ENCODE measurements around the gene MEIS1.
A peak's percentile ranks its signal among the peaks of the same experiment; 100 is the strongest.

The MEIS1 gene

GRCh38 chr2:66488946-66489345 is 54.0 kb downstream of the MEIS1 start:
- H3K36me3 ChIP-seq (ENCODE audit: control insufficient read depth in 1 of 2, insufficient read depth in 2 of 2, low read length in 2 of 2) = peaks cover 5 to 7% of the 10 kb centered on the region in 2 experiments
- H2BK12ac ChIP-seq (ENCODE audit: low read length) = no peak overlapping the region
- H3K9me3 ChIP-seq (ENCODE audit: insufficient read depth, low read depth, low read length) = no peaks in the 10 kb centered on the region
- H3K4ac ChIP-seq (ENCODE audit: low read depth, low read length) = no peak overlapping the region
- WGBS (ENCODE audit: extremely low coverage, insufficient coverage, insufficient read length) = no CpG with 5 or more reads among the region's 1 CpG
- H4K12ac ChIP-seq (ENCODE audit: low read depth, low read length) = no peak overlapping the region
- no peak overlapping the region for H3K23ac ChIP-seq (ENCODE audit: low read length)
- no peak overlapping the region for H3K4me3 ChIP-seq (ENCODE audit: low read depth, low read length)
- H2BK120ac ChIP-seq (ENCODE audit: insufficient read depth, low read length, poor library complexity) = no peak overlapping the region
- H3K27me3 ChIP-seq (ENCODE audit: insufficient read depth, low read length) = no peaks in the 10 kb centered on the region
- H2AK5ac ChIP-seq (ENCODE audit: low read length) = no peak overlapping the region
- H3K4me2 ChIP-seq (ENCODE audit: low read length) = no peak overlapping the region
- no peak overlapping the region for H3K18ac ChIP-seq (ENCODE audit: low read length)
- H4K8ac ChIP-seq (ENCODE audit: low read depth, low read length) = no peak overlapping the region
- no peak overlapping the region for H3K14ac ChIP-seq (ENCODE audit: low read length)
- H3K4me1 ChIP-seq (ENCODE audit: control insufficient read depth in 1 of 2, insufficient read depth in 2 of 2, low read length in 2 of 2) = peaks cover 0 to 3% of the 10 kb centered on the region in 2 experiments
- no peak overlapping the region for H3K9ac ChIP-seq (ENCODE audit: low read length)
- no peak overlapping the region for H4K91ac ChIP-seq (ENCODE audit: low read depth, low read length)
- H2AFZ ChIP-seq (ENCODE audit: insufficient read depth, low read length, poor library complexity) = no peak overlapping the region
- no peak overlapping the region for H2BK5ac ChIP-seq (ENCODE audit: low read depth, low read length, poor library complexity)
- DNase-seq = no peak
- no peak overlapping the region for H3K27ac ChIP-seq (ENCODE audit: low read depth, low read length)
- H3K79me2 ChIP-seq (ENCODE audit: control insufficient read depth, insufficient read depth, low read length, poor library complexity) = no peaks in the 10 kb centered on the region
- no peaks in the 10 kb centered on the region for H3K79me1 ChIP-seq (ENCODE audit: low read length)

GRCh38 chr2:66489436-66489835 is 54.5 kb downstream of the MEIS1 start:
- Histone ChIP-seq H3K79me1 (ENCODE audit: low read length) (no peaks in the 10 kb centered on the region), H3K18ac (ENCODE audit: low read length) (no peak overlapping the region), H3K14ac (ENCODE audit: low read length) (no peak overlapping the region), H3K4me2 (ENCODE audit: low read length) (no peak overlapping the region), H3K23ac (ENCODE audit: low read length) (no peak overlapping the region), H3K9me3 (ENCODE audit: insufficient read depth, low read depth, low read length) (no peaks in the 10 kb centered on the region), H4K12ac (ENCODE audit: low read depth, low read length) (no peak overlapping the region), H4K8ac (ENCODE audit: low read depth, low read length) (no peak overlapping the region), H3K9ac (ENCODE audit: low read length) (no peak overlapping the region), H2BK120ac (ENCODE audit: insufficient read depth, low read length, poor library complexity) (no peak overlapping the region), H3K4ac (ENCODE audit: low read depth, low read length) (no peak overlapping the region), H3K27ac (ENCODE audit: low read depth, low read length) (no peak overlapping the region), H4K91ac (ENCODE audit: low read depth, low read length) (no peak overlapping the region), H2AK5ac (ENCODE audit: low read length) (no peak overlapping the region), H3K27me3 (ENCODE audit: insufficient read depth, low read length) (no peaks in the 10 kb centered on the region), H2BK5ac (ENCODE audit: low read depth, low read length, poor library complexity) (no peak overlapping the region), H3K36me3 (ENCODE audit: control insufficient read depth in 1 of 2, insufficient read depth in 2 of 2, low read length in 2 of 2) (peaks cover 5 to 7% of the 10 kb centered on the region in 2 experiments), H2BK12ac (ENCODE audit: low read length) (no peak overlapping the region), H3K4me3 (ENCODE audit: low read depth, low read length) (no peak overlapping the region), H3K79me2 (ENCODE audit: control insufficient read depth, insufficient read depth, low read length, poor library complexity) (no peaks in the 10 kb centered on the region), H3K4me1 (ENCODE audit: control insufficient read depth in 1 of 2, insufficient read depth in 2 of 2, low read length in 2 of 2) (peaks cover 0 to 3% of the 10 kb centered on the region in 2 experiments), H2AFZ (ENCODE audit: insufficient read depth, low read length, poor library complexity) (no peak overlapping the region)
- no peak for DNase-seq
- no CpG with 5 or more reads among the region's 1 CpG for WGBS (ENCODE audit: extremely low coverage, insufficient coverage, insufficient read length)

GRCh38 chr2:66490588-66491001 is 55.7 kb downstream of the MEIS1 start:
- Histone ChIP-seq H3K79me1 (ENCODE audit: low read length) (peaks cover 2% of the 10 kb centered on the region), H3K23ac (ENCODE audit: low read length) (no peak overlapping the region), H2BK120ac (ENCODE audit: insufficient read depth, low read length, poor library complexity) (no peak overlapping the region), H3K27ac (ENCODE audit: low read depth, low read length) (no peak overlapping the region), H3K79me2 (ENCODE audit: control insufficient read depth, insufficient read depth, low read length, poor library complexity) (no peaks in the 10 kb centered on the region), H4K8ac (ENCODE audit: low read depth, low read length) (no peak overlapping the region), H2BK12ac (ENCODE audit: low read length) (no peak overlapping the region), H3K9me3 (ENCODE audit: insufficient read depth, low read depth, low read length) (no peaks in the 10 kb centered on the region), H2AFZ (ENCODE audit: insufficient read depth, low read length, poor library complexity) (no peak overlapping the region), H4K91ac (ENCODE audit: low read depth, low read length) (no peak overlapping the region), H3K4me2 (ENCODE audit: low read length) (no peak overlapping the region), H3K4ac (ENCODE audit: low read depth, low read length) (no peak overlapping the region), H3K27me3 (ENCODE audit: insufficient read depth, low read length) (no peaks in the 10 kb centered on the region), H4K12ac (ENCODE audit: low read depth, low read length) (no peak overlapping the region), H3K4me1 (ENCODE audit: control insufficient read depth in 1 of 2, insufficient read depth in 2 of 2, low read length in 2 of 2) (peaks cover 2 to 6% of the 10 kb centered on the region in 2 experiments), H3K9ac (ENCODE audit: low read length) (no peak overlapping the region), H3K36me3 (ENCODE audit: control insufficient read depth in 1 of 2, insufficient read depth in 2 of 2, low read length in 2 of 2) (peaks cover 4 to 5% of the 10 kb centered on the region in 2 experiments), H3K14ac (ENCODE audit: low read length) (no peak overlapping the region), H2AK5ac (ENCODE audit: low read length) (no peak overlapping the region), H3K4me3 (ENCODE audit: low read depth, low read length) (no peak overlapping the region), H2BK5ac (ENCODE audit: low read depth, low read length, poor library complexity) (no peak overlapping the region), H3K18ac (ENCODE audit: low read length) (no peak overlapping the region)
- DNase-seq = no peak
- no CpG with 5 or more reads among the region's 3 CpGs for WGBS (ENCODE audit: extremely low coverage, insufficient coverage, insufficient read length)

GRCh38 chr2:66494708-66495107 is 59.8 kb downstream of the MEIS1 start:
- peaks cover 20 to 26% of the 10 kb centered on the region in 2 experiments for H3K4me1 ChIP-seq (ENCODE audit: control insufficient read depth in 1 of 2, insufficient read depth in 2 of 2, low read length in 2 of 2)
- DNase-seq = peak in 1 of 2 donors; percentile 12
- WGBS (ENCODE audit: extremely low coverage, insufficient coverage, insufficient read length) = no CpG with 5 or more reads among the region's 6 CpGs
- H3K18ac ChIP-seq (ENCODE audit: low read length) = no peak overlapping the region
- H2BK120ac ChIP-seq (ENCODE audit: insufficient read depth, low read length, poor library complexity) = no peak overlapping the region
- H3K4me2 ChIP-seq (ENCODE audit: low read length) = no peak overlapping the region
- H3K27me3 ChIP-seq (ENCODE audit: insufficient read depth, low read length) = no peaks in the 10 kb centered on the region
- H2BK12ac ChIP-seq (ENCODE audit: low read length) = no peak overlapping the region
- no peak overlapping the region for H3K23ac ChIP-seq (ENCODE audit: low read length)
- peaks cover 4 to 5% of the 10 kb centered on the region in 2 experiments for H3K36me3 ChIP-seq (ENCODE audit: control insufficient read depth in 1 of 2, insufficient read depth in 2 of 2, low read length in 2 of 2)
- no peak overlapping the region for H3K4ac ChIP-seq (ENCODE audit: low read depth, low read length)
- H2AFZ ChIP-seq (ENCODE audit: insufficient read depth, low read length, poor library complexity) = no peak overlapping the region
- H3K14ac ChIP-seq (ENCODE audit: low read length) = no peak overlapping the region
- H3K9me3 ChIP-seq (ENCODE audit: insufficient read depth, low read depth, low read length) = peaks cover 2% of the 10 kb centered on the region
- no peak overlapping the region for H2AK5ac ChIP-seq (ENCODE audit: low read length)
- peaks cover 12% of the 10 kb centered on the region for H3K79me1 ChIP-seq (ENCODE audit: low read length)
- peaks cover 3% of the 10 kb centered on the region for H3K79me2 ChIP-seq (ENCODE audit: control insufficient read depth, insufficient read depth, low read length, poor library complexity)
- H2BK5ac ChIP-seq (ENCODE audit: low read depth, low read length, poor library complexity) = no peak overlapping the region
- H4K8ac ChIP-seq (ENCODE audit: low read depth, low read length) = no peak overlapping the region
- no peak overlapping the region for H4K91ac ChIP-seq (ENCODE audit: low read depth, low read length)
- H3K27ac ChIP-seq (ENCODE audit: low read depth, low read length) = no peak overlapping the region
- H3K9ac ChIP-seq (ENCODE audit: low read length) = no peak overlapping the region
- no peak overlapping the region for H3K4me3 ChIP-seq (ENCODE audit: low read depth, low read length)
- no peak overlapping the region for H4K12ac ChIP-seq (ENCODE audit: low read depth, low read length)
